OCI-LY1 (cell line): ENCODE measurements around the gene RND1.
"Not testable (repeated sequence)": the region's sequence is repeated elsewhere in the genome, so short reads cannot be mapped to it uniquely, and the experiment has no call there.

ENCODE experiments used
- H2AFZ ChIP-seq: fragments of 200-600 bp; sonication (generic), shearing (Covaris generic); 2 replicates; pipeline ENCODE4 v1.6.0; 2014; ENCODE audit warnings: antibody characterized with exemption, mild to moderate bottlenecking, low read length
- H3F3A ChIP-seq: fragments of 200-600 bp; sonication (generic), shearing (Covaris generic); 2 replicates; pipeline ENCODE4 v1.6.0; 2014; ENCODE audit warnings: mild to moderate bottlenecking, antibody characterized with exemption, low read length, moderate library complexity; ENCODE audit not compliant: insufficient read depth
- H3K27ac ChIP-seq: fragments of 200-600 bp; sonication (generic); 2 replicates; pipeline ENCODE4 v1.5.1; 2014; ENCODE audit warnings: low read length, mixed run types, mild to moderate bottlenecking, low read depth; ENCODE audit not compliant: poor library complexity, severe bottlenecking
- H3K27me3 ChIP-seq: fragments of 200-600 bp; sonication (generic); 2 replicates; pipeline ENCODE4 v1.6.0; 2014; ENCODE audit warnings: antibody characterized with exemption, mild to moderate bottlenecking, low read length, moderate library complexity; ENCODE audit not compliant: insufficient read depth
- H3K36me3 ChIP-seq: fragments of 200-600 bp; sonication (generic); 2 replicates; pipeline ENCODE4 v1.6.1; 2014; ENCODE audit warnings: mild to moderate bottlenecking, antibody characterized with exemption, low read length, moderate library complexity, mixed read lengths; ENCODE audit not compliant: insufficient read depth
- H3K4me1 ChIP-seq: fragments of 200-600 bp; sonication (generic); 2 replicates; pipeline ENCODE4 v1.5.1; 2014; ENCODE audit warnings: mild to moderate bottlenecking, low read length, moderate library complexity; ENCODE audit not compliant: insufficient read depth, severe bottlenecking
- H3K4me2 ChIP-seq: fragments of 200-600 bp; sonication (generic), shearing (Covaris generic); 2 replicates; pipeline ENCODE4 v1.6.1; 2014; ENCODE audit warnings: low read length
- H3K4me3 ChIP-seq: fragments of 200-600 bp; sonication (generic); 2 replicates; pipeline ENCODE4 v1.5.1; 2014; ENCODE audit warnings: low read length, low read depth, mild to moderate bottlenecking, mixed read lengths; ENCODE audit not compliant: poor library complexity, severe bottlenecking
- H3K79me2 ChIP-seq: fragments of 200-600 bp; shearing (Covaris generic); 2 replicates; pipeline ENCODE4 v1.6.1; 2016; ENCODE audit warnings: mixed run types, low read length, mixed read lengths; ENCODE audit not compliant: insufficient read depth
- H3K9ac ChIP-seq: fragments of 200-600 bp; sonication (generic), shearing (Covaris generic); 2 replicates; pipeline ENCODE4 v1.6.1; 2014; ENCODE audit warnings: mild to moderate bottlenecking, low read length, mixed read lengths
- H3K9me2 ChIP-seq: fragments of 200-600 bp; sonication (generic), shearing (Covaris generic); 2 replicates; pipeline ENCODE4 v1.6.1; 2014; ENCODE audit warnings: low read depth, mild to moderate bottlenecking, low read length, mixed read lengths
- H3K9me3 ChIP-seq: fragments of 200-600 bp; shearing (Covaris generic); 2 replicates; pipeline ENCODE4 v1.6.1; 2014; ENCODE audit warnings: low read length, mixed read lengths
- H4K20me1 ChIP-seq: fragments of 200-600 bp; sonication (generic), shearing (Covaris generic); 2 replicates; pipeline ENCODE4 v1.6.0; 2016; ENCODE audit warnings: mild to moderate bottlenecking, low read length; ENCODE audit not compliant: insufficient read depth
- CTCF ChIP-seq: fragments of 200-600 bp; sonication (generic), shearing (Covaris generic); IDR thresholded peaks from 2 replicates; pipeline ENCODE4 v1.5.1; 2017; ENCODE audit warnings: mild to moderate bottlenecking, antibody characterized with exemption, low read length, moderate library complexity, mixed read lengths
- EZH2 ChIP-seq: fragments of 200-600 bp; sonication (generic), shearing (Covaris generic); IDR thresholded peaks from 2 replicates; pipeline ENCODE4 v1.8.0; 2017; ENCODE audit warnings: borderline replicate concordance, mixed run types, mild to moderate bottlenecking, antibody characterized with exemption, low read length, moderate library complexity, mixed read lengths

RND1 gene

GRCh38 chr12:48863291-48863690 is 2.4 kb downstream of the RND1 start:
- Histone ChIP-seq H3K4me3 (no peak overlapping the region), H3K9me3 (no peaks in the 10 kb centered on the region), H3K9ac (no peak overlapping the region), H3K79me2 (no peaks in the 10 kb centered on the region), H3K9me2 (no peaks in the 10 kb centered on the region), H3K36me3 (no peaks in the 10 kb centered on the region), H3K27ac (no peak overlapping the region), H3K4me2 (no peak overlapping the region), H3F3A (no peaks in the 10 kb centered on the region), H3K4me1 (peaks cover 22% of the 10 kb centered on the region), H2AFZ (no peak overlapping the region), H3K27me3 (no peaks in the 10 kb centered on the region), H4K20me1 (no peaks in the 10 kb centered on the region)
- TF ChIP-seq EZH2 (no peak), CTCF (no peak)

DNA sequence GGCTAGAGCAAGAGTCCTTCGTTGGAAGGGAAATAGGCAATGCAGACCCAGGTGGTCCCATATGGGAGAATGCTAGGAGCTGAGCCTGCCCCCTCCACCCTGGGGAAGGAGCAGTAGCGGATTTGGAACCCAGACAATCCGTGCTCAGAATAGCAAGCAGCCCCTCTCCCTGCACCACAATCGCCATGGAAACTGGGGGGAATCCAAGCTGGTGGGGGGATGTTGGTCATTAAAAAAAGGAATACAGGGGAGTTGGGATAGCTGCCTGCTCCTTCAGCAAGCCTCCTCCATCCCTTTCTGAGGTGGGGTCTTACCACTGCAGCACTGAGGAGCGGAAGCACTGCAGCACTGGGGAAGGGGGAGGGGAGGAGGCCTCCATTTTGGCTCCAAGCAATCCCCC is 2.9 kb downstream of the RND1 start:
- Histone ChIP-seq H3K79me2 (no peaks in the 10 kb centered on the region), H2AFZ (no peak overlapping the region), H3K36me3 (no peaks in the 10 kb centered on the region), H3K27me3 (no peaks in the 10 kb centered on the region), H3K9ac (no peak overlapping the region), H3K9me3 (no peaks in the 10 kb centered on the region), H3K9me2 (no peaks in the 10 kb centered on the region), H3F3A (no peaks in the 10 kb centered on the region), H4K20me1 (no peaks in the 10 kb centered on the region), H3K4me2 (no peak overlapping the region), H3K27ac (no peak overlapping the region), H3K4me3 (no peak overlapping the region), H3K4me1 (peaks cover 24% of the 10 kb centered on the region)
- TF ChIP-seq CTCF (no peak), EZH2 (no peak)

DNA sequence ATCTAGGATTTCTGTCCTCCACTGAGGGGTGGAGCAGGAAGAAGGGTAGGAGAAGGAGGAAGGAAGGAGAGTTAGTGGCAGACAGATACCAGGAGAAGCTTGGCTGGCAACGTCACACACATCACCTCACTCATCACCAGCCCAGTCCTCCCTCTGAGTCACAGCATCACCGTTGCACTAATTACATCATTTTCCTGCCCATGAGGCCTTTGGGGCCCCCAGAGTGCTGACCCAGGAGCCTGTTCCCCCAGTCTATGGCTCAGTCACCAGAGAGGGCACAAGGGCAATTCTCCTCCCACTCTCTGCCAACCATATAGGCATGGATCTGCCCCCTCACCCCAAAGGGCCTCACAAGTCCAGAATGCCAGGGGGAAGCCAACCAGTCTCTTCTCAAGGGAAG is 4.6 kb downstream of the RND1 start:
- H2AFZ ChIP-seq, result no peak overlapping the region
- H3K79me2 ChIP-seq, result no peaks in the 10 kb centered on the region
- H3K4me1 ChIP-seq, result peaks cover 29% of the 10 kb centered on the region
- no peaks in the 10 kb centered on the region for H3K9me2 ChIP-seq
- H3K9me3 ChIP-seq, result no peaks in the 10 kb centered on the region
- TF ChIP-seq EZH2 (no peak), CTCF (no peak)
- H4K20me1 ChIP-seq, result no peaks in the 10 kb centered on the region
- H3K36me3 ChIP-seq, result no peaks in the 10 kb centered on the region
- H3K27me3 ChIP-seq, result no peaks in the 10 kb centered on the region
- no peak overlapping the region for H3K27ac ChIP-seq
- no peak overlapping the region for H3K9ac ChIP-seq
- no peak overlapping the region for H3K4me2 ChIP-seq
- no peaks in the 10 kb centered on the region for H3F3A ChIP-seq
- no peak overlapping the region for H3K4me3 ChIP-seq

DNA sequence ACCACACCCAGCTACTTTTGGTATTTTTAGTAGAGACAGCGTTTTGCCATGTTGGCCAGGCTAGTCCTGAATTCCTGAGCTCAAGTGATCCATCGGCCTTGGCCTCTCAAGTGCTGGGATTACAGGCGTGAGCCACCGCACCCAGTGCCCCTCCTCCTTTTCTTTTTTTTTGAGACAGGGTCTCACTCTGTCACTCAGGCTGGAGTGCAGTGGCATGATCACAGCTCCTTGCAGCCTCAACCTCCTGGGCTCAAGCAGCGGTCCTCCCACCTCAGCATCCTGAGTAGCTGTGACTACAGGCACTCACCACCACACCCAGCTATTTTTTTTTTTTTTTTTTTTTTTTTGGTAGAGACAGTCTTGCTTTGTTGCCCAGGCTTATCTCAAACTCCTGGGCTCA is 5.4 kb downstream of the RND1 start:
- not testable (repeated sequence) for H2AFZ ChIP-seq, H3F3A ChIP-seq, H3K27ac ChIP-seq, H3K36me3 ChIP-seq, H3K79me2 ChIP-seq, H3K9me2 ChIP-seq, H3K9ac ChIP-seq, H3K4me2 ChIP-seq, H4K20me1 ChIP-seq, H3K27me3 ChIP-seq, H3K9me3 ChIP-seq, H3K4me3 ChIP-seq
- peaks cover 20% of the 10 kb centered on the region for H3K4me1 ChIP-seq
